T-helper 1 cell treated with Interleukin-12 subunit alpha and Interleukin-12 subunit beta and Interleukin-4 antibody, amounts not matched to agents 30 μg/mL and 1 μg/mL, for 36 hours (primary cell): Measurements from ENCODE around the gene TMEM147.
A peak's percentile ranks its signal among the peaks of the same experiment; 100 is the strongest.
"Not testable (repeated sequence)": the region's sequence is repeated elsewhere in the genome, so short reads cannot be mapped to it uniquely, and the experiment has no call there.

ENCODE experiments used
- H3K27ac Mint-ChIP-seq: one replicate; pipeline ENCODE4 v1.8.0; 2021; ENCODE audit warnings: mild to moderate bottlenecking, mixed read lengths
- H3K27me3 Mint-ChIP-seq: one replicate; pipeline ENCODE4 v1.8.0; 2021; ENCODE audit warnings: low read depth, mixed read lengths
- H3K36me3 Mint-ChIP-seq: one replicate; pipeline ENCODE4 v1.8.0; 2021; ENCODE audit warnings: low read depth, mixed read lengths
- H3K4me1 Mint-ChIP-seq: one replicate; pipeline ENCODE4 v1.8.0; 2021; ENCODE audit warnings: low read depth, mixed read lengths
- H3K4me3 Mint-ChIP-seq: one replicate; pipeline ENCODE4 v1.8.0; 2021; ENCODE audit warnings: mild to moderate bottlenecking, moderate library complexity, mixed read lengths
- H3K9me3 Mint-ChIP-seq: one replicate; pipeline ENCODE4 v1.8.0; 2021; ENCODE audit warnings: mixed read lengths

Gene TMEM147

DNA sequence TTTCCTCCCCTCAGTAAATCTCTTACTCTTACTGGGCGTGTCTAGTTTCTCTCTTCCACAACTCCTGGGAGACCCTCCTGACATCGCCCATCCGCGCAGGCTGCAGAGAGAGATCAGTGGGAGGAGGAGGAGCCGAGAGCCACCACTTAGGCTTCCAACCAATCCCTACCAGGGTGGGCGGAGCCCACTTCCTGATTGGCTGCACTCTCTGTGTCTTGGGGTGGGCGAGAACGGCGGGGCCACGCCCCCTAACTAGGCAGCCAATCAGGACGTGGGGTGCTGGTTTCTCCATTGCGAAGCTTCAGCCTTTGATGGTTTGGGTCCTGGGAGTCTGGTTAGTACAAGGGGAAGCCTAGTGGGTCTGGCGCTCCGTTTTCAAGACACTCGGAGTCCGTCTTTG, 40.4 kb downstream of the TMEM147 start, which contains the start of gene PMIS2:
PMIS2 (plus strand) TSS at position 326 of the 400 bp plus-strand sequence. CDS start 87 bp downstream, outside the sequence.
- no peaks in the 10 kb centered on the region for H3K36me3 Mint-ChIP-seq
- no peak within 1 kb of the TSS for H3K27ac Mint-ChIP-seq
- no peaks in the 10 kb centered on the region for H3K9me3 Mint-ChIP-seq
- H3K4me1 Mint-ChIP-seq, result no peaks in the 10 kb centered on the region
- H3K4me3 Mint-ChIP-seq, result no peak within 1 kb of the TSS
- H3K27me3 Mint-ChIP-seq, result peaks cover 8% of the 10 kb centered on the region

DNA sequence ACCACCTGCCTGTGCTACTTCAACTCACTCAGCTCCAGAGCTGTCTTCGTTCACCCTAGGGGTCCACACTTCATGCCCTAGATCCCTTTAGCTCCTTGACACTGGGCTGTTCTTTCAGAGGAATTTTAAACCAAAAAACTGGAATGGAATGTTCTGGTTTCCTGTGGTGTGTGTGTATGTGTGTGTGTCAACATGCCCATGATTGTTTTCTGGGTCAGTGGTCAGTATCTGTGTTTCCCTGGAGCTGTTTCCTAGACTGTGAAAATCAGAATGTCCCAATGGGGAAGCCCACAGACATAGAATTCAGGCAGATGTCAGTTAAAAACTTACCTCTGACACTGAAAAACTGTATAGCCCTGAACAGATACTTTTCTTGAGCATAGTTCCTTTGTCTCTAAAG, 41.9 kb downstream of the TMEM147 start:
- Mint-ChIP-seq H3K9me3 (no peaks in the 10 kb centered on the region), H3K4me3 (no peak overlapping the region), H3K36me3 (no peaks in the 10 kb centered on the region), H3K4me1 (no peaks in the 10 kb centered on the region), H3K27ac (no peak overlapping the region), H3K27me3 (peaks cover 8% of the 10 kb centered on the region)

DNA sequence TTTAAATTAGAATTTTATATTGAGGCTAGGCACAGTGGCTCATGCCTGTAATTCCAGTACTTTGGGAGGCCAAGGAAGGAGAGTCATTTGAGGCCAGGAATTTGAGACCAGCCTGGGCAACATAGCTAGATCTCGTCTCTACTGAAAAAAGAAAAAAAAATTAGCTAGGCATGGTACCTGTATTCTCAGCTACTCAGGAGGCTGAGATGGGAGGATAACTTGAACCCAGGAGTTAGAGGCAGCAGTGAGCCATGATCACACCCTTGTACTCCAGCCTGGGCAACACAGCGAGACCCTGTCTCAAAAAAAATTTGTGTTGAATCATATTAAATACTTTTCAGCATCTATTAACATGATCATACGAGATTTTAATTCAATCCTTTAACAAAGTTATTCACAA, 45.4 kb downstream of the TMEM147 start:
- H3K4me1 Mint-ChIP-seq, result no peaks in the 10 kb centered on the region
- H3K27ac Mint-ChIP-seq, result no peak overlapping the region
- H3K36me3 Mint-ChIP-seq, result no peaks in the 10 kb centered on the region
- no peak overlapping the region for H3K4me3 Mint-ChIP-seq
- no peaks in the 10 kb centered on the region for H3K27me3 Mint-ChIP-seq
- H3K9me3 Mint-ChIP-seq, result no peaks in the 10 kb centered on the region

DNA sequence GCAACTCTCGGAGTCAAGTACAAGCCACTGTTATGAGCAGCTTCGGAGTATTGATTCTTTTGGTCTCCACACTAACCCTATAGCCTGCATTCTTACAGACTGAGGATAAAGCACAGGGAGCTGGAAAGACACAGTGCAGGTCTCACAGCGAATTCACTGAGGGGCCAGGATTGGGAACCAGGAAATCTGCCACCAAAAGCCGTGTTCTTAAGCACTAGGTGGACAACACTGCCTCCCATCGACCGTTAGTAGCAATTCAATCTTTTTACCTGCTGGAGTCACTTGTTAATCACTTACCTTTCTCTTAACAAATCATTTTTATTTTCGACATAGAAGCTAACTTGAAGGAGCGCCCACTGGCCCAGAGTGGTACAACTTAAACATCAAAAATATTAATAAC, 46.8 kb downstream of the TMEM147 start:
- H3K27ac Mint-ChIP-seq, result no peak overlapping the region
- no peaks in the 10 kb centered on the region for H3K36me3 Mint-ChIP-seq

DNA sequence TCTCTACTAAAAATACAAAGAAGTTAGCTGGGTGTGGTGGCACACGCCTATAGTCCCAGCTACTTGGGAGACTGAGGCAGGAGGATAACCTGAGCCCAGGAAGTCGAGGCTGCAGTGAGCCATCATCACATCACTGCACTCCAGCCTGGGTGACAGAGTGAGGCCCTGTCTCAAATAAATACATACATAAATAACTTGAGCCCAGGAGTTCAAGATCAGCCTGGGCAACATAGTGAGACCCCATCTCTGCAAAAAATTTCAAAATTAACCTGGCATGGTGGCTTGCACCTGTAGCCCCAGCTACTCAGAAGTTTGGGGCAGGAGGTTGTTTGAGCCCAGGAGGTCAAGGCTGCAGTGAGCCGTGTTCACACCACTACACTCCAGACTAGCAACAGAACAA, 49.6 kb downstream of the TMEM147 start:
- not testable (repeated sequence) for H3K27me3 Mint-ChIP-seq, H3K4me3 Mint-ChIP-seq, H3K9me3 Mint-ChIP-seq, H3K4me1 Mint-ChIP-seq, H3K36me3 Mint-ChIP-seq, H3K27ac Mint-ChIP-seq

More for the DNA sequence above, 46.8 kb downstream of the TMEM147 start:
- H3K4me1 Mint-ChIP-seq, result peaks cover 5% of the 10 kb centered on the region
- H3K27me3 Mint-ChIP-seq, result no peaks in the 10 kb centered on the region
- no peaks in the 10 kb centered on the region for H3K9me3 Mint-ChIP-seq
- no peak overlapping the region for H3K4me3 Mint-ChIP-seq

DNA sequence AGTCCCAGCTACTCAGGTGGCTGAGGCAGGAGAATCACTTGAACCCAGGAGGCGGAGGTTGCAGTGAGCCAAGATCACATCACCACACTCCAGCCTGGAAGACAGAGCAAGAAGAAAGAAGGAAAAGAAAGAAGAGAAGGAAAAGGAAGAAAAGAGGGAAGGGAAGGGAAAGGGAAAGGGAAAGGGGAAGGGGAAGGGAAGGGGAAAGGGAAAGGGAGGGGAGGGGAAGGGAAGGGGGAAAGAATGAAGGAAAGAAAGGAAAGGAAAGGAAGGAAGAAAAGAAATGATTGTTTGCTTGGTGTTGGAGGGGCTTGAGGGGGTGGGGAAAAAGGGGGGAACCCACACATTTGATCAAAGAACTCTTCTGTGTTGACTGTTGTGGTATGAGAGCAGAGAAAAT, 50.5 kb downstream of the TMEM147 start:
- Mint-ChIP-seq H3K36me3 (no peaks in the 10 kb centered on the region), H3K4me1 (peaks cover 5% of the 10 kb centered on the region), H3K27me3 (peaks cover 4% of the 10 kb centered on the region), H3K4me3 (no peak overlapping the region), H3K27ac (no peak overlapping the region), H3K9me3 (no peaks in the 10 kb centered on the region)

DNA sequence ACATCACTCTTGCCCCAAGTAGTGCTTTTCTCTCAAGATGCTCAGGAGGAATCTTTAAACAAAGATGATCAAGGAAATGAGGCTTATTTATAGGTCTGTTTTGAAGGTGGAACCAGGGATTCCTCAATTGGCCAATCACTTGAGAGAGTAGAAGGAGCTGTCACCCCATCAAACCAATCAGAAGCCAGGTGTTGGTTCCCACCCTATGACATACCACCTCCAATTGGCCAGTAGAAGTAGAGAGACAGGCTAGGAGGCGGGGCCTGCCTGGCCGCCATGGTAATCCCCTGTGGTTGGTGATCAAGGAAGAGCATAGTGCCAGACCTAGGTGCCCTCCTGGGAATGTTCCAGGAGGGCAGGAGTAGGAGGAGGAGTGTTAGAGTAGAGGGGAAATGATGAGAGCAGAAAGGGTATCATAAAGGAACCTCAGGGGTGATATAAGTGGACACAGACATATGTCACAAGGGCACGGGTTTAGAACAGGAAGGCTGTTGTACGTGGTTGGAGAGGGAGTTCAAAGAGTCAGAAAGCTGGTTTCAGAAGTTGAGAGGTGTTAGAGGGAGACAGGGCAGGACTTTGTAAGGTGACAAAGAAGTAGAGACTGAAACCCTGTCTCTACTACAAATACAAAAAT, 51.1 kb downstream of the TMEM147 start:
- Mint-ChIP-seq H3K4me3 (no peak overlapping the region), H3K27ac (peak overlapping the region; percentile 29), H3K9me3 (no peaks in the 10 kb centered on the region), H3K27me3 (peaks cover 4% of the 10 kb centered on the region), H3K4me1 (peaks cover 5% of the 10 kb centered on the region), H3K36me3 (no peaks in the 10 kb centered on the region)
